ENCODE results near the gene CHRM1. TPM values are rescaled to one million over a fixed set of nuclear protein-coding genes. Genes with fewer than 3 reads are reported as not detected.

Gene CHRM1
- polyA plus RNA-seq, 4 donors, result 0.65 to 1.1 TPM; not detected in 2

DNA sequence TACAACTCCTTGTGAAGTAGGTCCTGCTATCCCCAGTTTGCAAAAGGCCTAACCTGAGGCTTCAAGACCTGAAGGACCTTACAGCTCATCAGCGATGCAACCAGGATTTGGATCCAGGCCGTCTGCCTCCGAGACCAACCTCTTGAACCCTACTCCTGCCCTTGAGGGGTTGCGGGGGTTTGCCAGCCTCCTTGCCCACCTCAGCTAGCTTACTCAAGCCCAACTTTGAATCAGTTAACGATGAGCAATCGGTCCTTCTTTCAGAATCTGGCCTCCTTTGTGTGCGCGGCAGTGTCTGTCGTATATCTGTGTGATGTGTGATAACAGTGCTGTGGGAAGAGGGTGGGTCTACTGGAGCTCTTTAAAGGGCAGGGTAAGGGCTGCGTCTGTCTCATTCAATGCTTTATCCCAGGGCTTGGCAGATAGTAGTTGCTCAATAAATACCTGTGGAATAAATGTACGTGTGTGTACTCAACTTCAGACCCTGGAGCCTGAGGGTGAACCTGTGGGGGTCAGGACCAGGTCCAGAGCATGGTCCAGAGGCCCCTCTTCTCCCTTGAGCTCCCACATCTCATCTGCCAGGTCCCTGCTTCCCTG lies 3.2 kb downstream of the CHRM1 start:
- FAIRE-seq, result no peak
- H3K4me3 ChIP-seq (ENCODE audit: low read depth in 1 of 3, low read length in 3 of 3), result no peak overlapping the region
- H3K4me1 ChIP-seq (ENCODE audit: control insufficient read depth in 3 of 3, insufficient read depth in 2 of 3, low read depth in 1 of 3, low read length in 2 of 3), result no peaks in the 10 kb centered on the region
- H3K27me3 ChIP-seq (ENCODE audit: control insufficient read depth in 3 of 3, insufficient read depth in 3 of 3, low read length in 3 of 3), result peaks cover under 1 to 30% (median 10%) of the 10 kb centered on the region in 3 donors
- WGBS, 3 donors, result 86 to 88% (median 87%) methylated on average over 11 of the region's 11 CpGs
- H3K9me3 ChIP-seq (ENCODE audit: control insufficient read depth in 2 of 2, insufficient read depth in 1 of 2, low read depth in 1 of 2, low read length in 1 of 2), result peaks cover 0 to 2% of the 10 kb centered on the region in 2 donors
- no peak for DNase-seq
- H3K27ac ChIP-seq (ENCODE audit: low read depth in 1 of 3, low read length in 2 of 3), result no peak overlapping the region
- H3K36me3 ChIP-seq (ENCODE audit: control insufficient read depth in 3 of 3, insufficient read depth in 2 of 3, low read depth in 1 of 3, low read length in 3 of 3), result no peaks in the 10 kb centered on the region

DNA sequence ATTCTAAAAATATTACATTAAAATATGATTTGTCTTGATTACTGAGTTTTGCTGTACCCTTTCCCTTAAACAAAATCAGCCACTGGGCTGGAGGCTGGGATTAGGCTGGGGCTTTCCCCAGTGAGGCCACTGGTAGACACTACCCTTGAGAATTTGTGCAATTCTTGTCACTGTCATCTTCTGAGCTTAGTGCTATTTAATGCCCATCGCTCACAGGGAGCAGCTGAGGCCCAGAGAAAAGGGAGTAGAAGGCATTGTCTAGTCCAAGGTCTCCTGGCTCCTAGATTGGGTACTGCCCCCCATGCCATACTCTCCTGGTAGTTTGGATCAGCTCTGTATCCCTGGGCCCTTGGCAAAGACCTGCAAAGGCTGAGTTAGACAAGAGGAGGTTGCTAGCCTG lies 6.7 kb downstream of the CHRM1 start:
- Histone ChIP-seq H3K4me1 (ENCODE audit: control insufficient read depth in 3 of 3, insufficient read depth in 2 of 3, low read depth in 1 of 3, low read length in 2 of 3) (peaks cover 0 to 3% (median 0%) of the 10 kb centered on the region in 3 donors), H3K27me3 (ENCODE audit: control insufficient read depth in 3 of 3, insufficient read depth in 3 of 3, low read length in 3 of 3) (no peaks in the 10 kb centered on the region), H3K27ac (ENCODE audit: low read depth in 1 of 3, low read length in 2 of 3) (no peak overlapping the region), H3K9me3 (ENCODE audit: control insufficient read depth in 2 of 2, insufficient read depth in 1 of 2, low read depth in 1 of 2, low read length in 1 of 2) (no peaks in the 10 kb centered on the region), H3K36me3 (ENCODE audit: control insufficient read depth in 3 of 3, insufficient read depth in 2 of 3, low read depth in 1 of 3, low read length in 3 of 3) (peaks cover 0 to 2% (median 0%) of the 10 kb centered on the region in 3 donors), H3K4me3 (ENCODE audit: low read depth in 1 of 3, low read length in 3 of 3) (no peak overlapping the region)
- WGBS, 3 donors, result 88 to 100% (median 94%) methylated on average over 1 of the region's 1 CpG
- FAIRE-seq, result no peak
- DNase-seq, result no peak

DNA sequence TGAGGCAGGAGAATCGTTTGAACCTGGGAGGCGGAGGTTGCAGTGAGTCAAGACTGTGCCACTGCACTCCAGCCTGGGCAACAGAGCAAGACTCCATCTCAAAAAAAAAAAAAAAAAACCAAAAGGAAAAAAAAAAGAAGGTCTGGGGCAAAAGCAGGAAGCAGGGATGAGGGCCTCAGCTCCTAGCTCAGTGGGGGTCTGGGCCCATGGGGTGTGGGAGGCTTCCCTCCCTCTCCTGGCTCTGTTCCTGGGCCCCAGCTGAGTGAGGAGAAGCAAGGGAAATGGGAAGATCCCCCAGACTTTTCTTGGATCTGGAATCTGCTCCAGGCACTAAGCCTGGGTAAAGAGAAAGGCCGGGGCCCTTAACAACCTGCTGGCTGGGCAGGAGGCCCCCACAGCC lies 8.9 kb downstream of the CHRM1 start:
- no peak overlapping the region for H3K27ac ChIP-seq (ENCODE audit: low read depth in 1 of 3, low read length in 2 of 3)
- DNase-seq (no peak), FAIRE-seq (no peak)
- H3K4me1 ChIP-seq (ENCODE audit: control insufficient read depth in 3 of 3, insufficient read depth in 2 of 3, low read depth in 1 of 3, low read length in 2 of 3), result peaks cover 0 to 11% (median 0%) of the 10 kb centered on the region in 3 donors
- peaks cover 0 to 2% (median 0%) of the 10 kb centered on the region in 3 donors for H3K36me3 ChIP-seq (ENCODE audit: control insufficient read depth in 3 of 3, insufficient read depth in 2 of 3, low read depth in 1 of 3, low read length in 3 of 3)
- WGBS, 3 donors, result 82 to 97% (median 94%) methylated on average over 3 of the region's 3 CpGs
- no peak overlapping the region for H3K4me3 ChIP-seq (ENCODE audit: low read depth in 1 of 3, low read length in 3 of 3)
- H3K9me3 ChIP-seq (ENCODE audit: control insufficient read depth in 2 of 2, insufficient read depth in 1 of 2, low read depth in 1 of 2, low read length in 1 of 2), result no peaks in the 10 kb centered on the region
- H3K27me3 ChIP-seq (ENCODE audit: control insufficient read depth in 3 of 3, insufficient read depth in 3 of 3, low read length in 3 of 3), result no peaks in the 10 kb centered on the region

DNA sequence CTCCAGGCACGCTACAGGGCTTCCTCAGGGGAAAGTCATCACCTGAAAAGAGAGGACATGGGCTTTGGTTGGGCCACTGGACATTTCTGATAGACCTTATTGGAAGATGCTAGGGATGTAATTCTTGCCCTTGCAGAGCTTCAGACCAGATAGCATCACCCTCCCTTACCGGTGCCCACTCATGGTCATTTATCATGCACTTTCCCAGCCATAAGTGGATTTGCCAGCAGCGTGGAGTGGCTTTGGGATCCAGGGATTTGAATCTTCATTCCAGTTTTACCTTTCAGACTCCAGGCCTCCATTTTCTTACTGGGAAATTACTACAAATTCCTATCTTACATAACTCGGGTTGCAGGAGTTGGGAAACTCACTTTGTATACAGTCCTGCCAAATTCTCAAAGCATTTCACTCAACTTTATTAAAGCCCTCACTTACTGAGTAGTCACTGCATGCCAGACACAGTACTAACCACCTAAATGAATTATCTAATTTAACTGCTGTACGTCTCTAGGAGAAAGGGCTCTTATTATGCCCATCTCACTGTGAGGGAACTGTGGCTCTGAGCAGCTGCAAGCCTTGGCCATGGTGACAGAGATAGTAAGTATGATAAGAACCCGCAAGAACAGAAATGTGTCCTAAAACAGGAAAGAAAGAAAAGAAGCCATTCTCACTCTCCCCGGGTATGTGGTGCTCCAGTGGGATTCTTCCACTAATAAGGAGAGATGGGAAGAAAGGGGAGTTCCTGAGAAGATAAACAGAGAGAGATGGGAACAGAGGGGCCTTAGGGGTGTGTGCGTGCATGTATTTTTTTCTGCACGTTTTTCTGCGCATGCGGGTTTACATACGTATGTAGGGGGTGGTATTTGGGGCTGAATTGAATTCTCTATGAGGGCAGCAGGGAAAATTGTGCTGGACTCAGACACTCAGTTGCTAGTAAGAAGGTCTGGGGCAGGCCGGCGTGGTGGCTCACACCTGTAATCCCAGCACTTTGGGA lies 9.7 kb downstream of the CHRM1 start:
- no peak overlapping the region for H3K27ac ChIP-seq (ENCODE audit: low read depth in 1 of 3, low read length in 2 of 3)
- WGBS, 3 donors, result 85 to 89% (median 85%) methylated on average over 14 of the region's 14 CpGs
- FAIRE-seq, result no peak

DNA sequence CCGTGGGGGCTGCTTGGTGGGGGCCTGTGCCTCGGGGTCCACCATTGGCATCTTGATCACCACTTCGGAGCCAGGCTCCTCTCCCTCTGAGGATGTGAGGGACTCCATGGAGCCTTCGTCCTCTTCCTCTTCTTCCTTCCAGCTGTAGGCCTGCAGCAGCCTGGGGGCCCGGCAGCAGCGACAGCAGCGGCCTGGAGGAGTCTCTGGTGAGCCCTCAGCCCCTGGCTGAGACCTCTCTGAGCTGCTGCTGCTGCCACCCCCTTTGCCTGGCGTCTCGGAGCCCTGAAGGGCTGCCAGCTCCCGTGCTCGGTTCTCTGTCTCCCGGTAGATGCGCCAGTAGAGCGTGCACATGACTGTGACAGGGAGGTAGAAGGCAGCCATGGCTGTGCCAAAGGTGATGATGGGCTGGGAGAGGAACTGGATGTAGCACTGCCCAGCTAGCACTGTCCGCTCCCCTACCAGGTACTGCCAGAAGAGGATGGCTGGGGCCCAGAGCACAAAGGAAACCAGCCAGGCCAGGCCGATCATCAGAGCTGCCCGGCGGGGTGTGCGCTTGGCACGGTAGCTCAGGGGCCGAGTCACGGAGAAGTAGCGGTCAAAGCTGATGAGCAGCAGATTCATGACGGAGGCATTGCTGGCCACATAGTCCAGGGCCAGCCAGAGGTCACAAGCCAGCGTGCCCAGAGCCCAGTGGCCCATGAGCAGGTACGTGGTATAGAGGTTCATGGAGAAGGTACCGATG lies 10.9 kb downstream of the CHRM1 start:
- H3K27ac ChIP-seq (ENCODE audit: low read depth in 1 of 3, low read length in 2 of 3), result no peak overlapping the region
- H3K4me3 ChIP-seq (ENCODE audit: low read depth in 1 of 3, low read length in 3 of 3), result no peak overlapping the region
- H3K9me3 ChIP-seq (ENCODE audit: control insufficient read depth in 2 of 2, insufficient read depth in 1 of 2, low read depth in 1 of 2, low read length in 1 of 2), result no peaks in the 10 kb centered on the region
- FAIRE-seq (no peak), DNase-seq (no peak)
- peaks cover 0 to 20% (median 0%) of the 10 kb centered on the region in 3 donors for H3K4me1 ChIP-seq (ENCODE audit: control insufficient read depth in 3 of 3, insufficient read depth in 2 of 3, low read depth in 1 of 3, low read length in 2 of 3)
- 90 to 96% (median 93%) methylated on average over 26 to 27 of the region's 27 CpGs for WGBS, 3 donors
- peaks cover 0 to 2% (median 0%) of the 10 kb centered on the region in 3 donors for H3K36me3 ChIP-seq (ENCODE audit: control insufficient read depth in 3 of 3, insufficient read depth in 2 of 3, low read depth in 1 of 3, low read length in 3 of 3)
- no peaks in the 10 kb centered on the region for H3K27me3 ChIP-seq (ENCODE audit: control insufficient read depth in 3 of 3, insufficient read depth in 3 of 3, low read length in 3 of 3)

More for the DNA sequence above, 9.7 kb downstream of the CHRM1 start:
- Histone ChIP-seq H3K36me3 (ENCODE audit: control insufficient read depth in 3 of 3, insufficient read depth in 2 of 3, low read depth in 1 of 3, low read length in 3 of 3) (peaks cover 0 to 2% (median 0%) of the 10 kb centered on the region in 3 donors), H3K4me3 (ENCODE audit: low read depth in 1 of 3, low read length in 3 of 3) (no peak overlapping the region), H3K27me3 (ENCODE audit: control insufficient read depth in 3 of 3, insufficient read depth in 3 of 3, low read length in 3 of 3) (no peaks in the 10 kb centered on the region), H3K9me3 (ENCODE audit: control insufficient read depth in 2 of 2, insufficient read depth in 1 of 2, low read depth in 1 of 2, low read length in 1 of 2) (no peaks in the 10 kb centered on the region), H3K4me1 (ENCODE audit: control insufficient read depth in 3 of 3, insufficient read depth in 2 of 3, low read depth in 1 of 3, low read length in 2 of 3) (peaks cover 0 to 14% (median 0%) of the 10 kb centered on the region in 3 donors)
- DNase-seq, result no peak

DNA sequence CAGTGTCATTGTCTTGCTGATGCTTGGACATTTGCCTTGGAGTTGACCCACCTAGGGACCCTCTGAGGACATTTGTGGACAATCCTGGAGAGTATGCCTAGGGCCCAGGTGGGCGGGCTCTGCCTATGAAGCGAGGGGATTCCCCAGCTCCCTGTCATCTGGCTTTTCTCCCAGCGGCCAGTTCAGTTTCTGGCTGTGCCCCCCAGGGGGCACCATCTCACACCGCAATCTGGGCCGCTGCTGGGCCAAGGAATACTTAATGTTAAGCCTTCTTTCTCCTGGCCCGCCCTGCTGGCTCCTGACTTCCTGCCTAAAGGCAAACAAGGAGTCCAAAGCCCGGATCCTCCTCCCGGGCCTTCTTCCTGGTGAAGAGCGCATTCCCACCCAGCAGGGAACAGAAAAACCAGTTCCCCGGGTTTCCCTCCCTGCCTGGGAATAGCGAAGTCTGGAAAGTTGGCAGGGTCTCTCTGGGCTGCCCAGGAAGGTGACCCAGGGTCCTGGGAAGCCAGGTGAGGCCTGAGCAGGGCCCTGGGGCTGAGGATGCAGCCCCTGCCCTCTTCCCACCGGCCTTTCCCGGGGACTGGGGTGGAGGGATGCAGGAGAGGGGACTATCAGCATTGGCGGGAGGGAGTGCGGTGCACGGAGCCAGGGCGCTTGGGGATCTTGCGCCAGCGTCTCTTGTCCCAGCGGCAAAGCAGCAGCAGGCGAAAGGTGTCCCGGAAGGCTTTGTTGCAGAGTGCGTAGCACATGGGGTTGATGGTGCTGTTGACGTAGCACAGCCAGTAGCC lies 11.9 kb downstream of the CHRM1 start:
- peak overlapping the region in 1 of 3 donors; percentile 41 for H3K27ac ChIP-seq (ENCODE audit: low read depth in 1 of 3, low read length in 2 of 3)

DNA sequence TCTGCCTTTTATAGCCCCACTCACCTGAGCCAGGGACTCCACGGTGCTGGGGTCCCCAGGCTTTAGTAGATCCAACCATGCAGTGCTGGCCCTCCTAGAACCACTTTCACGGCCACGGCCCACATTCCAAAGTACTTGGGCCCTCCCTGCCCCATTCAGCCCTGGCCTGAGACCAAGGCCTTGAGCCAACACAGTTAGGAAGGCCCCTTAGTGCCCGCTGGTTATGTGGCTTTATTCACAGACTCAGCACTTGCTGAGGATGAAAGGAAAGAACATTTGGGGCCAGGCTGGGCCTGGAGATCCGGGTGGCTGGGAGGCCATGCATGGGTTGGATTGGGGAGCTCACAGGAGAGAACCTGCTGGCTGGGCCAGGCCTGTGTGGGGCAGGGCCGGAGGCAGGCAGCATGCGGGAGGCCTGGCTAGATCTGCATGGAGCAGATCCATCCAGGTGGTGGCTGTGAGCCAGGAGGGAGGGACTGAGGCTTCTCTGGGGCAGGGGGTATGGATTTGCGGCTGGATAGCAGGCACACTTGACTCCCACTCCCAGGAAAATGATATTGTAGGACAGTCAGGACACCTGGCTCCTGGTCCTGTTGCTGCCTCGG lies 12.6 kb downstream of the CHRM1 start:
- H3K9me3 ChIP-seq (ENCODE audit: control insufficient read depth in 2 of 2, insufficient read depth in 1 of 2, low read depth in 1 of 2, low read length in 1 of 2), result no peaks in the 10 kb centered on the region
- peaks cover 0 to 20% (median 0%) of the 10 kb centered on the region in 3 donors for H3K4me1 ChIP-seq (ENCODE audit: control insufficient read depth in 3 of 3, insufficient read depth in 2 of 3, low read depth in 1 of 3, low read length in 2 of 3)
- FAIRE-seq (no peak), DNase-seq (no peak)
- H3K27me3 ChIP-seq (ENCODE audit: control insufficient read depth in 3 of 3, insufficient read depth in 3 of 3, low read length in 3 of 3), result no peaks in the 10 kb centered on the region
- no peak overlapping the region for H3K4me3 ChIP-seq (ENCODE audit: low read depth in 1 of 3, low read length in 3 of 3)
- 59 to 71% (median 63%) methylated on average over 9 of the region's 9 CpGs for WGBS, 3 donors
- H3K36me3 ChIP-seq (ENCODE audit: control insufficient read depth in 3 of 3, insufficient read depth in 2 of 3, low read depth in 1 of 3, low read length in 3 of 3), result peaks cover 0 to 2% (median 0%) of the 10 kb centered on the region in 3 donors
- H3K27ac ChIP-seq (ENCODE audit: low read depth in 1 of 3, low read length in 2 of 3), result no peak overlapping the region

More for the DNA sequence above, 11.9 kb downstream of the CHRM1 start:
- FAIRE-seq (no peak), DNase-seq (peak; percentile 77 to 88)
- Histone ChIP-seq H3K36me3 (ENCODE audit: control insufficient read depth in 3 of 3, insufficient read depth in 2 of 3, low read depth in 1 of 3, low read length in 3 of 3) (peaks cover 0 to 2% (median 0%) of the 10 kb centered on the region in 3 donors), H3K27me3 (ENCODE audit: control insufficient read depth in 3 of 3, insufficient read depth in 3 of 3, low read length in 3 of 3) (no peaks in the 10 kb centered on the region), H3K9me3 (ENCODE audit: control insufficient read depth in 2 of 2, insufficient read depth in 1 of 2, low read depth in 1 of 2, low read length in 1 of 2) (no peaks in the 10 kb centered on the region), H3K4me1 (ENCODE audit: control insufficient read depth in 3 of 3, insufficient read depth in 2 of 3, low read depth in 1 of 3, low read length in 2 of 3) (peaks cover 0 to 20% (median 0%) of the 10 kb centered on the region in 3 donors), H3K4me3 (ENCODE audit: low read depth in 1 of 3, low read length in 3 of 3) (no peak overlapping the region)
- 55% methylated on average over 24 of the region's 24 CpGs for WGBS, 3 donors

Data from small intestine (tissue), 7 donors.